Fibroblast of skin of scalp (primary cell): ENCODE measurements around the gene PMEPA1.
"Not testable (repeated sequence)": the region's sequence is repeated elsewhere in the genome, so short reads cannot be mapped to it uniquely, and the experiment has no call there.

ENCODE experiments used
- DNase-seq: peaks from one replicate; pipeline ENCODE4 v3.0.0-alpha.2; 2013

The PMEPA1 gene

DNA sequence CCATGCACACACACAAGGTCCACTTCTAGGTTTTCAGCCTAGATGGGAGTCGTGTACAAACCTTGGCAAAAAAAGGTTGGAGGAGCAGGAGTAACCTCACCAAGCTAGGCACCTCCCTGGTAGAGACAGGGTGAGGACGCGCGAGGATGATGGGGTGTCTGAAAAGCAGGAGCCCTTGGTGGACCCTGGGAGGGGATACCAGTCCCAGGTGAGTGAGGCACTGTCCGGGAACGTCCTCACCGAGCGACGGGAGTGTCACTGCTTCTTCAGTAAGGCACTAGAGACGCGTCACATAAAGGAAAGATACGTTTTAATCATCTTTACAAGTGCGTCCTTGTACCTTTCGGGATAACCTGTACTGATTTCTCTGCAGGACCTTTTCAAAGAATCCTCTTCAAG, 60.2 kb downstream of the PMEPA1 start:
- DNase-seq: no peak

- DNase-seq: no peak
These were observed 60.8 kb downstream of the PMEPA1 start for GRCh38 chr20:57648878-57649616.

- DNase-seq: no peak
These were observed 61.7 kb downstream of the PMEPA1 start for GRCh38 chr20:57647933-57648785.

DNA sequence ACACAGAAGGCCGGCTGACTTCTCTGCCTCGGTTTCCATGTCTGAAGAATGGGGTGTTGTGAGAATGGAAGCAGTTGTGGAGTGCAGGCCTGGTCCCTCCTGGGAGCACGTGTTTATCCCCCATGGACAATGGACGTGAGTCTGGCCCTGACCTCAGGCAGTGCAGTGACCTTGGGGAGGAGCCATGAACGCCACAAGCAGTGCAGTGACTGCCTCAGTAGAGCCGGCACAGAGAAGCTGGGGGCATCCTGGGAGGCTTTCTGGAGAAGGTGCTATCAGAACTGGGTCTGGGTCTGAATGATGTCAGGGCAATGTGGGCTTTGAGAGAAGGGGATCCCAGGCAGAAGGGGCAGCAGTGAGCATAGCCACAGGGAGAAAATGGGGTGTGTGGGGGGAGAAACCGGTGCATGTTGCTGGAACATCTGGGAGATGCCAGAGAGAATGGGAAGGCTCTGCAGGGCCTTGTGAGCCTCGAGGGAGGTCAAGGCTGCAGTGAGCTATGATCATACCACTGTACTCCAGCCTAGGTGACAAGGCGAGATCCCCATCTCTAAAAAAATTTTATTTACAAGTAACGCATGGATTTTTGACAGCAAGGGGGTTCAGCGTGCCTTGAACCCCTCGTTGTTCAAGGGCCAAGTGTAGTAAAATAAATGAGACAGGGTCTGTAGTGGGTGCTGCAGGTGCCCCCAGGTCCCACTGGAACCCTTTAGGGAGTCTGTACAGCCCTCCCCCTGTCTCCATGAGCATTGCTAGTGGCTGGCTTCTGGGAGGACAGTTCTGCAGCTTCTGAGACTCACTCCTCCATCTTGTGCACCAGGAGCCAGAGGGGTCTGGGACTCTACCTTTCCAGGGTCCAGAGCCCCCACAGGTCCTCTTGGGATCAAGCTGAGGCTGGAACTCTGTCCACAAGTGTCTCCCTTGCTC, 62.5 kb downstream of the PMEPA1 start:
- no peak for DNase-seq

DNA sequence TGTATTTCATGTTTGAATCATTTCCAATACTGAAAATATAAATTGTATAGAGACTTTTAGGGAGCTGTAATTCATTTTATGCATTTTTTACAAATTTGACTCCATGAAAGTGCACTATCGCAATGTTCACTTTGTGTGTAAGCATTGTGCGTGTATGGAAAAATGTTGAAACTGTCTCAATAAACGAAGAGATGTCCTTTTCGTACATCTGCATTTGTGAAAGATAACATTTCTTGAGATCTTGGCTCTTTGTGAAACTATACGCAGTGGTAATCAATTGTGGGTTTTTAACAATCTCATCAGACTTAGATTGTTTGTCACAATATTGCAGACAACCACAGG, 70.9 kb downstream of the PMEPA1 start:
- DNase-seq: no peak

- no peak for DNase-seq
These were observed 71.5 kb downstream of the PMEPA1 start for GRCh38 chr20:57638173-57638894.

GRCh38 chr20:57633945-57634491, 75.8 kb downstream of the PMEPA1 start:
- DNase-seq: no peak

DNA sequence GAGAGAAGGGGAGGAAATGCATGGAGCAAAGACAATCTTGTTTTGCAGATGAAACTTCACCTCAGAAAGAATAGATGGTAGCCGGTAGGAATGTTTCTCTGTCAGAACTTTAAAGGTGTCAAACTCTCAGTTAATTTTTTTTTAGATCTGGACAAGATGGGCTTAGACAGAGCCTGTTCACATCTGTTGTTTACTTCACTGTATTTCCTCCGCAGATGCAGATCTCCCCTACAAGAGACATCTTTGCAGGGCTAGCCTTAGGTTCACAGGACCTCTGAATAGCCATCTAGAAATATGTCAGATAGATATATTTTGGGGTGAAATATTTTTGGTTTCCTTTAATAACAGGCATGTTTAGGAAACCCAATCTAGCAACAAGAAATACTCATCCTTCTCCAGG, 77.5 kb downstream of the PMEPA1 start:
- DNase-seq: no peak

GRCh38 chr20:57630061-57630460, 79.8 kb downstream of the PMEPA1 start:
- DNase-seq: no peak

DNA sequence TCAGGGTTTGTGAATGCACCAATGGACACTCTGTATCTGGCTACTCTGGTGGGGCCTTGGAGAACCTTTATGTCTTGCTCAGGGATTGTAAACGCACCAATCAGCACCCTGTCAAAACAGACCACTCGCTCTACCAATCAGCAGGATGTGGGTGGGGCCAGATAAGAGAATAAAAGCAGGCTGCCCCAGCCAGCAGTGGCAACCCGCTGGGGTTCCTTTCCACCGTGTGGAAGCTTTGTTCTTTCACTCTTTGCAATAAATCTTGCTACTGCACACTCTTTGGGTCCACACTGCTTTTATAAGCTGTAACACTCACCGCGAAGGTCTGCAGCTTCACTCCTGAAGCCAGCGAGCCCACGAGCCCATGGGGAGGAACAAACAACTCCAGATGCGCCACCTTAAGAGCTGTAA, 80.3 kb downstream of the PMEPA1 start:
- not testable (repeated sequence) for DNase-seq

DNA sequence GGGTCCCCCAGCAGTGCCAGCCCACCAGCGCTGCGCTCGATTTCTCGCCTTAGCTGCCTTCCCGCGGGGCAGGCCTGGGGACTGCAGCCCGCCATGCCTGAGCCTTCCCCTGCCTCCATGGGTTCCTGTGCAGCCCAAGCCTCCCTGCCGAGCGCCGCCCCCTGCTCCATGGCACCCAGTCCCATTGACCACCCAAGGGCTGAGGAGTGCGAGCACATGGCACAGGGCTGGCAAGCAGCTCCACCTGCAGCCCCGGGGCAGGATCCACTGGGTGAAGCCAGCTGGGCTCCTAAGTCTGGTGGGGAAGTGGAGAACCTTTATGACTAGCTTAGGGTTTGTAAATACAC, 80.9 kb downstream of the PMEPA1 start:
- DNase-seq: not testable (repeated sequence)

GRCh38 chr20:57628047-57628961, 81.5 kb downstream of the PMEPA1 start:
- DNase-seq: peak; percentile 56

GRCh38 chr20:57627339-57627738, 82.5 kb downstream of the PMEPA1 start:
- no peak for DNase-seq

DNA sequence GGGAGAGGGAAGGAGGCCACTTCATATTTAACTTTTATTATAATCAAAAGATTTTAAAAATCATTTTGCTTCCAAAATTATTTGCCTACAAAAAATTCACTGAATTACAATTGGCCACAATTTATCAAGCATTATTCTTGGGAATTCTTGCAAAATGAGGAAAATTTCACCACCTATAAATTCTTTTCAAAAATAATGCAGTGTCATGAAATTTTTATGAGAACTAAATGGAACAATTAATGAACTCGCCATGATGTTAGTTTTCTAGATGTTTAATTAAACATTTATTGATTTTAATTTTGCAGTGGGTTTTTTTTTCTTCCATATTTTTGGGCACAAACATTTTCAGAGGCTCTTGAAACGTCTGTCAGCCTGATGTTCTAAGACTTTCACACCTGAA, 83.8 kb downstream of the PMEPA1 start:
- no peak for DNase-seq

GRCh38 chr20:57625181-57625958, 84.4 kb downstream of the PMEPA1 start:
- DNase-seq: no peak

DNA sequence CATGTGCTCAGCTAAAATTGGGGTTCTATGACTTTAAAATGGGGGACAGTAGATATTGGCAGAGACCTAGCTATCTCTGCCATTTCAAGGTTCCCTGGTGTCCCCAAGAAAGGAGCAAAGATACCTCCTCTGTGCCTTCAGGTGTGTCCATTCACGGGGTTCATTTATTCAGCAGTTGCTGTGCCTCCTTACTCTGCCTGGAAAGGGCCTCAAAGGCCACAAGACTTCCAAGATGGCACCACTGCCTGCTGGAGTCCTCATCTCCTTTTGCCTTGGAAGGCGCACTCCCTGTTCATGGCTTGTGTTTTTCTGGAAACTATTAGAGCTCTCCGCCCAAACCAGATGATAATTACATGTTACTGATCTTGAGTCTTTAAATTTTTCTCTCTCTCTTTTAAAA, 85.7 kb downstream of the PMEPA1 start:
- DNase-seq: no peak

- DNase-seq: peak; percentile 73
These were observed 87.0 kb downstream of the PMEPA1 start for GRCh38 chr20:57622579-57623381.

DNA sequence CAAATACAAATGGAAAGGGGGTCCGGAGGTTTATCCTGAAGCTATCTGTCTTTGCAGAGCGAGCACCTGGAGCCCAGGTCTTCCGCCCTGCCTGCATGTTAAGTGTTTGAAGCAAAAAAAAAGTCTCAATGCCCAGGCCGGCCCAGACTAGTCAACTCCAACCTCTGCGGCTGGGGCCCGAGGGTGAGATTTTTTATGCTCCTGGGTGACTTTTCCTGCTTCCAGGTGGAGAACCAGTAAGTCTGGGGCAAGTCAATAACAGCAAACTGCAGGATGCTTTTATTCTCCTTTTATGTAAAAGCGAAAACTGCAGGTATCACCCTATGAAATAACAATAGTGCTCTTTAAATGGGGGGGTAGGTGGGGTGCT, 87.6 kb downstream of the PMEPA1 start:
- DNase-seq: no peak
